ENCODE measurements around the gene SDHAF1.

Gene SDHAF1

GRCh38 chr19:36019061-36019670 lies 24.2 kb downstream of the SDHAF1 start:
- H2AFZ ChIP-seq (ENCODE audit: low read length) = no peak overlapping the region
- H3K27me3 ChIP-seq (ENCODE audit: insufficient read depth, low read length, poor library complexity, severe bottlenecking) = no peaks in the 10 kb centered on the region
- H3K9ac ChIP-seq (ENCODE audit: low read depth, low read length, poor library complexity, severe bottlenecking) = no peak overlapping the region
- no peaks in the 10 kb centered on the region for H3K36me3 ChIP-seq (ENCODE audit: insufficient read depth, low read length)
- no peaks in the 10 kb centered on the region for H3K9me2 ChIP-seq (replicated peaks; ENCODE audit: low read depth, low read length)
- no peak for TF ChIP-seq EZH2phosphoT487 (IDR thresholded peaks at IDR 0.05; ENCODE audit: borderline replicate concordance)
- TF ChIP-seq CTCF (conservative IDR thresholded peaks at IDR 0.05; ENCODE audit: low read length) = no peak
- H3K4me2 ChIP-seq (ENCODE audit: low read depth, low read length, poor library complexity, severe bottlenecking) = no peak overlapping the region
- H3F3A ChIP-seq (ENCODE audit: low read depth) = no peaks in the 10 kb centered on the region
- peaks cover 12% of the 10 kb centered on the region for H3K79me2 ChIP-seq (ENCODE audit: insufficient read depth, low read length)
- peaks cover 9% of the 10 kb centered on the region for H3K4me1 ChIP-seq (ENCODE audit: insufficient read depth, low read length, poor library complexity, severe bottlenecking)
- H4K20me1 ChIP-seq (ENCODE audit: insufficient read depth, low read length, poor library complexity, severe bottlenecking) = no peaks in the 10 kb centered on the region
- H3K9me3 ChIP-seq (ENCODE audit: insufficient read depth, low read depth, low read length) = no peaks in the 10 kb centered on the region
- no peak overlapping the region for H3K4me3 ChIP-seq (ENCODE audit: low read length, poor library complexity, severe bottlenecking)

GRCh38 chr19:36023432-36023831 lies 28.4 kb downstream of the SDHAF1 start:
- Histone ChIP-seq H3K4me1 (ENCODE audit: insufficient read depth, low read length, poor library complexity, severe bottlenecking) (no peaks in the 10 kb centered on the region), H3K36me3 (ENCODE audit: insufficient read depth, low read length) (no peaks in the 10 kb centered on the region), H3K79me2 (ENCODE audit: insufficient read depth, low read length) (no peaks in the 10 kb centered on the region), H2AFZ (ENCODE audit: low read length) (no peak overlapping the region), H3K9me2 (replicated peaks; ENCODE audit: low read depth, low read length) (no peaks in the 10 kb centered on the region), H3K4me3 (ENCODE audit: low read length, poor library complexity, severe bottlenecking) (no peak overlapping the region), H3F3A (ENCODE audit: low read depth) (no peaks in the 10 kb centered on the region), H3K9me3 (ENCODE audit: insufficient read depth, low read depth, low read length) (no peaks in the 10 kb centered on the region), H4K20me1 (ENCODE audit: insufficient read depth, low read length, poor library complexity, severe bottlenecking) (no peaks in the 10 kb centered on the region), H3K4me2 (ENCODE audit: low read depth, low read length, poor library complexity, severe bottlenecking) (no peak overlapping the region), H3K9ac (ENCODE audit: low read depth, low read length, poor library complexity, severe bottlenecking) (no peak overlapping the region), H3K27me3 (ENCODE audit: insufficient read depth, low read length, poor library complexity, severe bottlenecking) (no peaks in the 10 kb centered on the region)
- TF ChIP-seq CTCF (conservative IDR thresholded peaks at IDR 0.05; ENCODE audit: low read length) (no peak), EZH2phosphoT487 (IDR thresholded peaks at IDR 0.05; ENCODE audit: borderline replicate concordance) (no peak)

GRCh38 chr19:36025541-36025940 lies 30.6 kb downstream of the SDHAF1 start:
- Histone ChIP-seq H3K9me3 (ENCODE audit: insufficient read depth, low read depth, low read length) (no peaks in the 10 kb centered on the region), H3K9ac (ENCODE audit: low read depth, low read length, poor library complexity, severe bottlenecking) (no peak overlapping the region), H2AFZ (ENCODE audit: low read length) (no peak overlapping the region), H3K36me3 (ENCODE audit: insufficient read depth, low read length) (no peaks in the 10 kb centered on the region), H3K79me2 (ENCODE audit: insufficient read depth, low read length) (no peaks in the 10 kb centered on the region), H3K4me2 (ENCODE audit: low read depth, low read length, poor library complexity, severe bottlenecking) (no peak overlapping the region), H3K4me3 (ENCODE audit: low read length, poor library complexity, severe bottlenecking) (no peak overlapping the region), H3F3A (ENCODE audit: low read depth) (no peaks in the 10 kb centered on the region), H3K4me1 (ENCODE audit: insufficient read depth, low read length, poor library complexity, severe bottlenecking) (no peaks in the 10 kb centered on the region), H4K20me1 (ENCODE audit: insufficient read depth, low read length, poor library complexity, severe bottlenecking) (no peaks in the 10 kb centered on the region), H3K27me3 (ENCODE audit: insufficient read depth, low read length, poor library complexity, severe bottlenecking) (no peaks in the 10 kb centered on the region), H3K9me2 (replicated peaks; ENCODE audit: low read depth, low read length) (no peaks in the 10 kb centered on the region)
- TF ChIP-seq EZH2phosphoT487 (IDR thresholded peaks at IDR 0.05; ENCODE audit: borderline replicate concordance) (no peak), CTCF (conservative IDR thresholded peaks at IDR 0.05; ENCODE audit: low read length) (no peak)

All from Loucy (cell line).